GM12874 (cell line): ENCODE results near the gene DCLK1.

Source experiments
- TF ChIP-seq, protein P1 (sequence below): IDR thresholded peaks from 2 replicates; pipeline ENCODE4 v1.5.1; 2011; ENCODE audit warnings: low read depth, mild to moderate bottlenecking, control low read depth, low read length, moderate library complexity; ENCODE audit not compliant: insufficient read depth

The DCLK1 gene

DNA sequence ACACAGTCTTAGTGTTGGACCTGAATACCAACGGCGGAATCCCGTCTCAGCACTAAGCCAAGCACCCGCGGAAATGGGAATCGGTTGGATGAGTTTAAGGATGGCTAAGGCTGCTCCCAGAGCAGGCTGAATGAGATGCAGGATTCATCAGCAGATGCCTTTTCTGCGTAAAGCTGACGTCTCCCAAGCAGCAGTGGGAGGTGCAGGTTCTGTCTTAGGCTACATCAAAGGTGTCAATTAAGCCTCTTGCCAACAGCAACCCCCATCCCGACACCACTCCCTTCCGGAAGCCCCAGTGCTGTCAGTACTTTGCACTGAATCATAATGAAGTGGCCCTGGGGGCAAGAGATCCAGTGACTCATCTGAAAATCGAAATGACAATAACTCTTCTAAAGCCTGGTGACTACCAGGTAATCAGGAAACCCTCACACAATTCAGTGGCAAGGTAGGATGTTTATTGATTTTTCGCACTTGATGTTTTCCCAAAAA lies 275.6 kb downstream of the DCLK1 start:
- TF ChIP-seq, protein P1, sequence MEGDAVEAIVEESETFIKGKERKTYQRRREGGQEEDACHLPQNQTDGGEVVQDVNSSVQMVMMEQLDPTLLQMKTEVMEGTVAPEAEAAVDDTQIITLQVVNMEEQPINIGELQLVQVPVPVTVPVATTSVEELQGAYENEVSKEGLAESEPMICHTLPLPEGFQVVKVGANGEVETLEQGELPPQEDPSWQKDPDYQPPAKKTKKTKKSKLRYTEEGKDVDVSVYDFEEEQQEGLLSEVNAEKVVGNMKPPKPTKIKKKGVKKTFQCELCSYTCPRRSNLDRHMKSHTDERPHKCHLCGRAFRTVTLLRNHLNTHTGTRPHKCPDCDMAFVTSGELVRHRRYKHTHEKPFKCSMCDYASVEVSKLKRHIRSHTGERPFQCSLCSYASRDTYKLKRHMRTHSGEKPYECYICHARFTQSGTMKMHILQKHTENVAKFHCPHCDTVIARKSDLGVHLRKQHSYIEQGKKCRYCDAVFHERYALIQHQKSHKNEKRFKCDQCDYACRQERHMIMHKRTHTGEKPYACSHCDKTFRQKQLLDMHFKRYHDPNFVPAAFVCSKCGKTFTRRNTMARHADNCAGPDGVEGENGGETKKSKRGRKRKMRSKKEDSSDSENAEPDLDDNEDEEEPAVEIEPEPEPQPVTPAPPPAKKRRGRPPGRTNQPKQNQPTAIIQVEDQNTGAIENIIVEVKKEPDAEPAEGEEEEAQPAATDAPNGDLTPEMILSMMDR: no peak

DNA sequence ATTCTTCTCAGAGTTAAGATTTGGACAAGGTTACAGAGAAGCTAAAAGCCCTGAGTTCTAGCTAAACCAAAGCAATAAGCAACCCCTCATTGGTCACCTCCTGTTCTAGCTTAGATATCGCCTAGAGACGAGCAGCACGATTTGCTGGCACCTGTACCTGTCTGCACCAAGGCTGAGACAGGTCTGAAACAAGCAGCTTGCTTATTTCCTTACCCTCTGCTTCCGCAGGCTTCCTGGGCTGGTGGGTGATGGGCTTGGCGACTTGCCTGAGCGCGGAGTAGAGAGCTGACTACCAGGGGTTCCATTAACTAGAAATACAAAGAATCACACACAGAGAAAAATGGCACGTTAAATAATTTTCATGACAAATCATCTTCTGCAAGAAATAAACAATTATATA lies 276.9 kb downstream of the DCLK1 start:
- TF ChIP-seq, protein P1: no peak

DNA sequence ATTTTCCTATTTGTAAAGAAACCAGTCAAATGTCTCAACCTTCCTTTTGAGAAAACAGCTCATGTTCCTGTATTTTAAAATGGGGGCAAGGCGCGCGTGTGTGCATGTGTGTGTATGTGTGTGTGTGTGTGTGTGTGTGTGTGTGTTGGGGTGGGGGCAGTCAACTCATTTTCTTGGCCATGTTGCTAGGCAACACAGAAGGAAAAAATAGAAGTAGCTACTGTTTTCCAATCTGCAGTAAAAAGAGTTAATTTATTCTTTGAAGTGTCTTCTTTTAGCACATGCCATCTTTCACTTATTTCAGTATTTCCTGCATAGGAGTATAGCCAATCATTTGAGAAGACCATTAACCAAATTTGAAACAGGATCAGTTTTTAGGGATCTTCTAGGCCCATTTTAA lies 279.3 kb downstream of the DCLK1 start:
- TF ChIP-seq, protein P1: no peak

DNA sequence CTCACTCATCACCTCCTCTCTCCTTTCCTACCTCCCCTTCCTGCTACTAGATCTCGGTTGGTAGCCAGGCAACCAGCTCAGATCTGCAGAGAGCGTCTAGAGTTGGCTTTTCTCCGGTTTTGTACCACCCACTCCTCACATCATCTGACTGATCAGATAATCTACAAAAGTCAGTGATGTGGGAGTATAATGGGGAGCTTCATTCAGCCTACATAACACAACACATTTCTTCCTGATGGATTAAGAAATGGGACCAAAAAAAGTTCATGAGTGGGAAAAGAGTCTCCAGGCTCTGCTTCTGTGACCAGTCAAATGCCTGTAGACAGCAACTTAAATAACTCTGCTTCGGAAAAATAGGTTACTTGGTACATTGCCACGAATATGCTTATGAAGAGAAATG lies 279.8 kb downstream of the DCLK1 start:
- TF ChIP-seq, protein P1: no peak

DNA sequence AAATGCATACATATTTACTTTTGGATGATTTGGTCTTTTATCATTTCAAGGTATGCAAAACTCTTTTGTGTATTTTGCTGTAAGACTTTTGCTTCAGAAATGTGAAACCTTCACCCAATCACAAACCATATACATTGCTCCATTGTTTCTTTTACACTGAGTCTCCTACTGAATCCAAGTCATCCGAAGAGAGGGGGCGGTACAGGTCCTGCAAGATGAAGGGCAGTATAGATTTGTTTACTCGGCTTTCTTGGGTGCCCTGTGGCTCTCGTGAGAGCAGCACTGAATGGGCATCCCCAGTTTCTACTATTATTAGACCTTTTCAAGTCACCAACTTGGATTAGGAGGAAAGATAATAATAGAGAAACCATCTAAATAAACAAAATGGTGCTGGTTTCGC lies 280.6 kb downstream of the DCLK1 start:
- TF ChIP-seq, protein P1: no peak

DNA sequence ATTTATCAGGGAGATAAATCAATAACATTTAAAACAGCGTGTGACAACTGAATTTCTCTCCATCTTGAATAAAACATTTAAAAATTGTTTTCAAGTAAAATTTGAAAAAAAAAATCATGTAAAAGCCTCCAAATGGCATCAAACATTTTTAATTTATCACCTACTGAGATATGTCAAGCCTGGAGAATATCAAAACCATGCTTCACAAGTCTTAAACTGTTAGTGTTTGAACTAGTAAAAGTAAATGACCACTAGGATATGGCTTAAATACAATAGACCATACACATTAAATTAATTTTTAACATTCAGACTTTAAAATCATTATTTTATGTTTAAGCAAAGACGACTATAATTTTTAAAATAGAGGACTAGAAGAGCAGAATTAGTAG lies 281.9 kb downstream of the DCLK1 start:
- TF ChIP-seq, protein P1: no peak

DNA sequence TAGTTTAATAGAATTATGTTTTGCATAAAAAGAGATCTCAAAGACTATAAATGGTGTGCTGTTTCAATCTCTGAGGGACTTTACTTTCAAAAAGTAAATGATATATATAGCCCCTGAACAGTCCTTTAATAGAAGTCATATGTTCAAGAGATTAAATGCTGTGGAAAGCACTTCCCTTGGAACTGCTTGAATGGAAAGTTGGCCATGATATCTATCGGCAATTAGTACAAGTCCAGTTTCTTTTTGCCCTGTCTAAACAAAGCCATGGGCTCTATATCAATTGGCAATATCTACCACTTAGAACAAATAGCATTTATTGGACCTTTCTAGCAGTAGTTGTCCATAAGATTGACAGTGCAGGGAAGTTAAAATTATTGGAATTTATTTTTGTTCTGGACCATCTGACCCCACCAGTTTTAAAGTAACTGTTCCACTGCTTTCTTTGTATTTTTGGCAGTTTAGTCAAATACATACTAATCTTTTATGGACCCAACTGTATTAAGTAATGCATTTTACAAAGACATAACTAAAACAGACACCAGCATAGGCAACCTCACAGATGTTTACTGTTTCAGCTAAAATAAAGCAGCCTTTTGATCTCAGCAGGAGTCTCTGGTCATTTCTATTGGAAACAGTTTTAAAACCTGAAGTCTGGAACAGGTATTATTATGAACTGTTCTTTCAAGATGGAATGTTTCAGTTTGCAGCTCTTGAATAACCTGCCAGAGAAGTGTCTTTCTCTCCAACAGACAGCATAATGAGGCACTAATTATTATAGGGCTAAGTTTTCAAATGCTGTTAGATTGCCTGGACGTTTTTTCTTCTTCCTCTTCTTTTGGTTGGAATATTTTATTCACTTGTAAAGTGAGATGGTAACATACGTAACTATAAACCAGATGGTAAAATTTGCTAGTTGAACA lies 282.6 kb downstream of the DCLK1 start:
- TF ChIP-seq, protein P1: no peak
